Psoas muscle (tissue), 8 donors: ENCODE data around the gene OR2C1. TPM values are rescaled to one million over a fixed set of nuclear protein-coding genes. Genes with fewer than 3 reads are reported as not detected.

ENCODE experiments used
- ATAC-seq, 4 donors: fragments of 200-7000 bp; cut with Tn5 transposase; one replicate each; pipeline ENCODE4 v1.9.1; 2020; ENCODE audit warnings: moderate library complexity in 3 of 4, mild to moderate bottlenecking in 2 of 4
- DNase-seq, 2 donors: peaks; one replicate each; pipeline ENCODE4 v3.0.0-alpha.2; 2020
- H3K27ac ChIP-seq: fragments of 200-600 bp; one replicate; pipeline ENCODE4 v1.8.0; 2022
- H3K27me3 ChIP-seq, 3 donors: fragments of 200-600 bp in 1 of 3; one replicate each; pipeline versions ENCODE4 v1.6.1 to v1.8.0; 2013 to 2022; ENCODE audit warnings: low read length in 2 of 3, mild to moderate bottlenecking in 2 of 3, moderate library complexity in 1 of 3; ENCODE audit not compliant: insufficient read depth in 3 of 3
- H3K36me3 ChIP-seq, 2 donors: fragments of 200-600 bp in 1 of 2; one replicate each; pipeline versions ENCODE4 v1.6.1 to v1.8.0; 2013 to 2022; ENCODE audit warnings: low read depth in 1 of 2, mild to moderate bottlenecking in 1 of 2, moderate library complexity in 1 of 2; ENCODE audit not compliant: insufficient read depth in 1 of 2
- H3K4me1 ChIP-seq: fragments of 200-600 bp; one replicate; pipeline ENCODE4 v1.8.0; 2022
- H3K4me3 ChIP-seq: fragments of 200-600 bp; one replicate; pipeline ENCODE4 v1.8.0; 2022; ENCODE audit warnings: mild to moderate bottlenecking
- H3K9me3 ChIP-seq: fragments of 200-600 bp; one replicate; pipeline ENCODE4 v1.8.0; 2022
- CTCF ChIP-seq: fragments of 200-600 bp; IDR thresholded peaks from one replicate; pipeline ENCODE4 v1.8.0; 2022; ENCODE audit warnings: antibody characterized with exemption
- WGBS, 3 donors: extraction: QIAGEN DNeasy Blood & Tissue Kit; methylation state at CpG; one replicate each; pipeline versions ENCODE4 v1.1.6 to v1.1.7; 2013; 5-methylcytosine and 5-hydroxymethylcytosine counted together
- intact Hi-C, 2 donors: fragments of 100-400 bp; cut with DNase I; formaldehyde crosslinking; loops; one replicate each; pipeline versions ENCODE4 v1.11.0 to v1.14.2; 2022
- polyA plus RNA-seq, 3 donors: library from polyadenylated mRNA; stranded (reverse); fragments of 200-250 nt; gene quantifications; one replicate each; pipeline ENCODE4 v1.2.3, GENCODE V29; 2013
- total RNA-seq, 4 donors: library from RNA; stranded (reverse); fragmentation: NEBNext Ultra II Directional in 2 of 4; extraction: Animal tissue kit (Norgen Biotek cat#: 25700) in 2 of 4; gene quantifications; one replicate each; pipeline versions ENCODE4 v1.2.1 to v1.2.4, GENCODE V29; 2021 to 2023
- donor health status: healthy with polysubstance abuse.
- donor health status: DM: no; HTN: no; CAD: no; lungs with moderate emphysema.
- donor health status: Bipolar disorder and iron deficiency.
- donor health status: healthy.
- donor health status: DM: yes; HTN: yes; CAD: no.
- donor health status: DM: no; HTN: no; CAD: no.
- donor health status: DM: no; HTN: no; CAD: no.
- donor health status: DM: yes; HTN: yes; CAD: no.

OR2C1 gene
- total and polyA plus RNA-seq, 7 donors: not detected

GRCh38 chr16:3347586-3347985 is 8.1 kb upstream of the OR2C1 start:
- Histone ChIP-seq H3K27me3 (peaks cover 0 to 3% (median 0%) of the 10 kb centered on the region in 3 donors), H3K9me3 (peaks cover 5% of the 10 kb centered on the region), H3K27ac (no peak overlapping the region), H3K4me3 (no peak overlapping the region), H3K36me3 (no peaks in the 10 kb centered on the region), H3K4me1 (no peaks in the 10 kb centered on the region)
- 73 to 83% (median 78%) methylated on average over 10 of the region's 10 CpGs for WGBS, 3 donors
- DNase-seq (no peak), ATAC-seq (no peak)
- no peak for TF ChIP-seq CTCF
- intact Hi-C loops: no loop called here

GRCh38 chr16:3348547-3349167 is 7.0 kb upstream of the OR2C1 start:
- H3K27ac ChIP-seq: no peak overlapping the region
- H3K36me3 ChIP-seq: no peaks in the 10 kb centered on the region
- H3K9me3 ChIP-seq: peaks cover 6% of the 10 kb centered on the region
- TF ChIP-seq CTCF: no peak
- H3K4me1 ChIP-seq: no peaks in the 10 kb centered on the region
- ATAC-seq (no peak), DNase-seq (no peak)
- peaks cover 0 to 3% (median 0%) of the 10 kb centered on the region in 3 donors for H3K27me3 ChIP-seq
- WGBS, 3 donors: 30 to 44% (median 42%) methylated on average over 4 of the region's 4 CpGs
- intact Hi-C loops: no loop called here
- H3K4me3 ChIP-seq: no peak overlapping the region

GRCh38 chr16:3349175-3349574 is 6.5 kb upstream of the OR2C1 start:
- TF ChIP-seq CTCF: no peak
- DNase-seq: no peak
- no peaks in the 10 kb centered on the region for H3K36me3 ChIP-seq
- peaks cover 0 to 3% (median 0%) of the 10 kb centered on the region in 3 donors for H3K27me3 ChIP-seq
- H3K27ac ChIP-seq: no peak overlapping the region
- no peaks in the 10 kb centered on the region for H3K4me1 ChIP-seq
- peaks cover 4% of the 10 kb centered on the region for H3K9me3 ChIP-seq
- intact Hi-C loops: no loop called here
- no peak overlapping the region for H3K4me3 ChIP-seq
- 57 to 64% (median 62%) methylated on average over 13 of the region's 13 CpGs for WGBS, 3 donors
- no peak for ATAC-seq

GRCh38 chr16:3356118-3356517 is 429 bp downstream of the OR2C1 start:
- no peaks in the 10 kb centered on the region for H3K4me1 ChIP-seq
- intact Hi-C loops: no loop called here
- H3K27me3 ChIP-seq: no peaks in the 10 kb centered on the region
- no peak overlapping the region for H3K4me3 ChIP-seq
- WGBS, 3 donors: 77 to 84% (median 81%) methylated on average over 10 of the region's 10 CpGs
- peaks cover 4% of the 10 kb centered on the region for H3K9me3 ChIP-seq
- no peak for TF ChIP-seq CTCF
- DNase-seq: no peak
- no peaks in the 10 kb centered on the region for H3K36me3 ChIP-seq
- no peak for ATAC-seq
- H3K27ac ChIP-seq: no peak overlapping the region

- intact Hi-C loops: no loop called here
- H3K36me3 ChIP-seq: no peaks in the 10 kb centered on the region
- 15 to 24% (median 19%) methylated on average over 1 of the region's 1 CpG for WGBS, 3 donors
Observed at GRCh38 chr16:3358871-3359270, 3.2 kb downstream of the OR2C1 start.

More at GRCh38 chr16:3358871-3359270, 3.2 kb downstream of the OR2C1 start:
- H3K27me3 ChIP-seq: no peaks in the 10 kb centered on the region
- DNase-seq (no peak), ATAC-seq (no peak)
- peaks cover 2% of the 10 kb centered on the region for H3K9me3 ChIP-seq
- no peak for TF ChIP-seq CTCF
- H3K4me1 ChIP-seq: no peaks in the 10 kb centered on the region
- no peak overlapping the region for H3K27ac ChIP-seq
- H3K4me3 ChIP-seq: no peak overlapping the region
